Tibial nerve (tissue), 4 donors: ENCODE measurements around the gene GRID1. TPM values are rescaled to one million over a fixed set of nuclear protein-coding genes. Genes with fewer than 3 reads are reported as not detected.

Source experiments
- DNase-seq, 2 donors: peaks; one replicate each; pipeline ENCODE4 v3.0.0-alpha.2; 2019; ENCODE audit warnings: low spot score in 2 of 2
- H3K27ac ChIP-seq, 4 donors: fragments of 200-600 bp; sonication (generic) in 3 of 4; one replicate each; pipeline ENCODE4 v1.5.1; 2017 to 2019; ENCODE audit warnings: mild to moderate bottlenecking in 1 of 4
- H3K27me3 ChIP-seq, 2 donors: fragments of 200-600 bp; sonication (generic) in 1 of 2; one replicate each; pipeline versions ENCODE4 v1.5.1 to v1.6.0; 2017 to 2019
- H3K36me3 ChIP-seq, 3 donors: fragments of 200-600 bp; sonication (generic); one replicate each; pipeline ENCODE4 v1.5.1; 2018 to 2019
- H3K4me1 ChIP-seq, 4 donors: fragments of 200-600 bp; sonication (generic) in 3 of 4; one replicate each; pipeline ENCODE4 v1.5.1; 2017 to 2019
- H3K4me3 ChIP-seq, 4 donors: fragments of 200-600 bp; sonication (generic) in 3 of 4; one replicate each; pipeline ENCODE4 v1.5.1; 2017 to 2019; ENCODE audit warnings: mild to moderate bottlenecking in 1 of 4, moderate library complexity in 1 of 4
- H3K9me3 ChIP-seq, 4 donors: fragments of 200-600 bp; sonication (generic) in 3 of 4; one replicate each; pipeline ENCODE4 v1.5.1; 2017 to 2019
- CTCF ChIP-seq, 5 experiments: fragments of 200-600 bp in 3 of 5; fragments of 450-650 bp in 2 of 5; sonication (generic) in 3 of 5; IDR thresholded peaks; one replicate each; pipeline ENCODE4 v1.5.1; 2016 to 2019; ENCODE audit warnings: antibody characterized with exemption in 5 of 5, mild to moderate bottlenecking in 3 of 5, moderate library complexity in 2 of 5
- EP300 ChIP-seq, 2 donors: sonication (generic); formaldehyde crosslinking; IDR thresholded peaks; one replicate each; pipeline ENCODE4 v1.6.1; 2017; ENCODE audit warnings: antibody characterized with exemption in 2 of 2, mild to moderate bottlenecking in 1 of 2
- POLR2A ChIP-seq, 2 donors: fragments of 450-650 bp; IDR thresholded peaks; one replicate each; pipeline ENCODE4 v1.6.1; 2017; ENCODE audit warnings: antibody characterized with exemption in 2 of 2, mild to moderate bottlenecking in 2 of 2, moderate library complexity in 2 of 2
- WGBS, 2 donors: methylation state at CpG; one replicate each; pipeline ENCODE4 v1.1.5; 2018; 5-methylcytosine and 5-hydroxymethylcytosine counted together
- total RNA-seq, 4 donors: library from RNA; depleted of rRNA; stranded (reverse); fragments of >200 nt; gene quantifications; one replicate each; pipeline ENCODE4 v1.1.0, GENCODE V29; 2016

GRID1 gene
- total RNA-seq, 4 donors from 2014 or later: 7.7 to 16.3 (median 10.5) TPM

GRCh38 chr10:86229811-86230556, 136.6 kb downstream of the GRID1 start:
- Histone ChIP-seq H3K27ac (no peak overlapping the region), H3K36me3 (no peaks in the 10 kb centered on the region), H3K4me1 (peaks cover 0 to 13% (median 0%) of the 10 kb centered on the region in 4 donors), H3K9me3 (no peaks in the 10 kb centered on the region), H3K27me3 (no peaks in the 10 kb centered on the region), H3K4me3 (no peak overlapping the region)
- 68 to 77% methylated on average over 6 of the region's 6 CpGs for WGBS, 2 donors
- TF ChIP-seq CTCF (IDR thresholded peaks at IDR 0.05) (no peak), POLR2A (IDR thresholded peaks at IDR 0.05) (no peak), EP300 (IDR thresholded peaks at IDR 0.05) (no peak)
- DNase-seq: no peak

- H3K36me3 ChIP-seq: no peaks in the 10 kb centered on the region
- no peak overlapping the region for H3K27ac ChIP-seq
- DNase-seq: no peak
- H3K4me3 ChIP-seq: no peak overlapping the region
- 75 to 76% methylated on average over 7 of the region's 7 CpGs for WGBS, 2 donors
- H3K4me1 ChIP-seq: peaks cover 0 to 14% (median 0%) of the 10 kb centered on the region in 4 donors
- no peaks in the 10 kb centered on the region for H3K9me3 ChIP-seq
- TF ChIP-seq EP300 (IDR thresholded peaks at IDR 0.05) (no peak), CTCF (IDR thresholded peaks at IDR 0.05) (no peak), POLR2A (IDR thresholded peaks at IDR 0.05) (no peak)
- no peaks in the 10 kb centered on the region for H3K27me3 ChIP-seq
Observed at GRCh38 chr10:86229376-86229775, 137.2 kb downstream of the GRID1 start.

- Histone ChIP-seq H3K36me3 (no peaks in the 10 kb centered on the region), H3K27ac (no peak overlapping the region), H3K4me1 (peaks cover 0 to 9% (median 0%) of the 10 kb centered on the region in 4 donors), H3K4me3 (no peak overlapping the region), H3K27me3 (no peaks in the 10 kb centered on the region), H3K9me3 (no peaks in the 10 kb centered on the region)
- TF ChIP-seq CTCF (IDR thresholded peaks at IDR 0.05): no peak
- TF ChIP-seq POLR2A (IDR thresholded peaks at IDR 0.05): no peak
- TF ChIP-seq EP300 (IDR thresholded peaks at IDR 0.05): no peak
- WGBS, 2 donors: 85 to 88% methylated on average over 6 of the region's 6 CpGs
- DNase-seq: no peak
Observed at GRCh38 chr10:86227501-86228258, 138.9 kb downstream of the GRID1 start.

GRCh38 chr10:86226781-86227201, 139.8 kb downstream of the GRID1 start:
- TF ChIP-seq CTCF (IDR thresholded peaks at IDR 0.05) (no peak), EP300 (IDR thresholded peaks at IDR 0.05) (no peak), POLR2A (IDR thresholded peaks at IDR 0.05) (no peak)
- 78 to 84% methylated on average over 1 to 3 of the region's 3 CpGs for WGBS, 2 donors
- DNase-seq: no peak

GRCh38 chr10:86226016-86226415, 140.6 kb downstream of the GRID1 start:
- no peak for DNase-seq

More at GRCh38 chr10:86226781-86227201, 139.8 kb downstream of the GRID1 start:
- H3K36me3 ChIP-seq: no peaks in the 10 kb centered on the region
- H3K4me1 ChIP-seq: peaks cover 0 to 9% (median 0%) of the 10 kb centered on the region in 4 donors
- no peak overlapping the region for H3K27ac ChIP-seq
- H3K9me3 ChIP-seq: no peaks in the 10 kb centered on the region
- no peaks in the 10 kb centered on the region for H3K27me3 ChIP-seq
- no peak overlapping the region for H3K4me3 ChIP-seq

More at GRCh38 chr10:86226016-86226415, 140.6 kb downstream of the GRID1 start:
- Histone ChIP-seq H3K27me3 (no peaks in the 10 kb centered on the region), H3K4me3 (no peak overlapping the region), H3K27ac (no peak overlapping the region), H3K36me3 (no peaks in the 10 kb centered on the region), H3K9me3 (no peaks in the 10 kb centered on the region), H3K4me1 (peaks cover 0 to 9% (median 0%) of the 10 kb centered on the region in 4 donors)
- no peak for TF ChIP-seq EP300 (IDR thresholded peaks at IDR 0.05)
- TF ChIP-seq POLR2A (IDR thresholded peaks at IDR 0.05): no peak
- TF ChIP-seq CTCF (IDR thresholded peaks at IDR 0.05): no peak
- 91 to 93% methylated on average over 8 of the region's 8 CpGs for WGBS, 2 donors
